Frontal cortex (tissue), 4 donors: ENCODE data around the gene EIPR1. TPM values are rescaled to one million over a fixed set of nuclear protein-coding genes. Genes with fewer than 3 reads are reported as not detected.
"Not testable (repeated sequence)": the region's sequence is repeated elsewhere in the genome, so short reads cannot be mapped to it uniquely, and the experiment has no call there.

Source experiments
- DNase-seq, 2 donors: peaks; one replicate each; pipeline ENCODE4 v3.0.0; 2012; ENCODE audit warnings: low spot score in 2 of 2
- FAIRE-seq: peaks from 2 replicates; lab custom pipeline; 2012; peaks lifted over from hg19 to GRCh38; lab: Jason Lieb, UNC
- total RNA-seq: library from RNA; depleted of rRNA; stranded (reverse); fragments of >200 nt; gene quantifications from one replicate; pipeline ENCODE4 v1.2.3, GENCODE V29; 2014
- donor health status: control.
- donor health status: control.
- donor health status: control.

EIPR1 gene
- total RNA-seq, 1 donor from 2014 or later, result 40.8 TPM

DNA sequence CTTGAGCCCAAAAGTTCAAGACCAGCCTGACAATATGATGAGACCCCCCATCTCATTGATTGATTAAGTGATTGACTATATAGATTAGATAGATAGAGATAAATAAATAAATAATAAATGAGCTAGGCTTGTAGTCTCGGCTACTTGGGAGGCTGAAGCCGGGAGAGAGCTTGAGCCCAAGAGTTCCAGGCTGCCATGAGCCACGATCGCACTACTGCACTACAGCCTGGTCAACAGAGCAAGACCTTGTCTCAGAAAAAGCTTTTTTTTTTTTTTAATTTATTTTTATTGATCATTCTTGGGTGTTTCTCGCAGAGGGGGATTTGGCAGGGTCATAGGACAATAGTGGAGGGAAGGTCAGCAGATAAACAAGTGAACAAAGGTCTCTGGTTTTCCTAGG lies 12.4 kb downstream of the EIPR1 start:
- no peak for DNase-seq
- FAIRE-seq, result no peak

DNA sequence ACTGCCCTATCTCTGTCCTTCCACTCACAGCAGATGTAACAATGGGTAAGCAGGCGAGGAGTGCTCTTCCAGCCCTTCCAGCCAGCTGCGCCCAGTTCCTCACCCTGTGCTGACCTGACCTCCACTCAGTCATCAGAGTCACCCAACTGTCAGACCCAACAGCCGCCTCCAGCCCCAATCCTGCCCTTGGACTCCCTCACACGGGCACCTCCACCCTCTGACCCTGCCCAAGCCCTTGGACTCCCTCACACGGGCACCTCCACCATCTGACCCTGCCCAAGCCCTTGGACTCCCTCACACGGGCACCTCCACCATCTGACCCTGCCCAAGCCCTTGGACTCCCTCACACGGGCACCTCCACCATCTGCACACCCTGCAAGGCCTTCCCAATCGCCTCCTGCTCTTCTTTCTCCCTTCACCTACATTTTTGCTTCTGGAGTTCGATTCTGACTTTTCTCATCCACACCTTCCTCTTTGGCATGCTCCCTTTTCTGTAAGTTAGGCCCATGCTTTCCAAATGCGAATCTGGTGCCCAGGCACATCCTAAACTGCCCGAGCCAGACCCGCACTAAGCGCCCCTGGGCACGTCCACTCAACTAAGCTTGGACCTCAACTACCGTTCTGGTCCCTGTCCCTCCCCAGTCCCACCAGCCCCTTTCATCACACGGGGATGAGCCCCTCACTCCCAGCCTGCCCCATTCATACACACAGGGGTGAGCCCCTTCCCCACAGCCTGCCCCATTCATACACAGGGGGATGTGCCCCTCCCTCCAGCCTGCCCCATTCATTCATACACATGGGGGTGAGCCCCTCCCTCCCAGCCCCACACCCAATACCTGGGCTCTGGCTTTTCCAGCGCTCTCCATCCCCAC lies 15.9 kb downstream of the EIPR1 start:
- DNase-seq (no peak), FAIRE-seq (no peak)

DNA sequence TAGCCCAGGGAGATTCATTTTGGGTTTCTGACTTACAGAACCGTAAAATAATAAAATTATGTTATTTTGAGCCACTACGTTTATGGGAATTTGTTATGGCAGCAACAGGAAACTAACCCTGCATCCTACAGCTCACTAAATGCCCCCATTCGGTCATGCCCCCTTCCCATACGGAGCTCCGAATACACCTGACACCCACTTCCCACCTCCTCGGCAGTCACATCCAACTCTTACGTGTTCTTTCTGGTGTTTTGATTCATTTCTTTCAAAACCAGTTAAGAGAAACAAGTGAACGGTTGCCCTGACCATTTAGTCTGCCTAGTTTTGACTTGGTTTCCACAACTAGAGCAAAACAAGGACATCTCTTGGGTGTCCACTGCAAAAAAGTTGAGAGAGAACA lies 19.7 kb downstream of the EIPR1 start:
- FAIRE-seq, result no peak

DNA sequence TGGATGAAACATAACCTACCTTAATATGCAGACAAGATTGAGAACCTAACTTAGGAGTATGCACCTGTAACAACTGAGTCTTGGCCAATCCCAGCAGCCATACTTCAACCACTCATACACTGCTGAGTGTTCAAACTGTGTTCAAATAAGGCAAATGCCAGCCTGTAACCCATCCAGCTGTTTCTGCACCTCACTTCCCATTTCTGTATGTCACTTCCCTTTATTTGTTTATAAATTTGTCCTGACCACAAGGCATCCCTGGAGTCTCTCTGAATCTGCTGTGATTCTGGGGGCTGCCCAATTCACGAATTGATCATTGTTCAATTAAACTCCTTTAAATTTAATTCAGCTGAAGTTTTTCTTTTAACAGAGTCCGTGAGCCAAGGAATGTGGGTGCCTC lies 20.2 kb downstream of the EIPR1 start:
- FAIRE-seq, result not testable (repeated sequence)

More for the DNA sequence above, 19.7 kb downstream of the EIPR1 start:
- no peak for DNase-seq

DNA sequence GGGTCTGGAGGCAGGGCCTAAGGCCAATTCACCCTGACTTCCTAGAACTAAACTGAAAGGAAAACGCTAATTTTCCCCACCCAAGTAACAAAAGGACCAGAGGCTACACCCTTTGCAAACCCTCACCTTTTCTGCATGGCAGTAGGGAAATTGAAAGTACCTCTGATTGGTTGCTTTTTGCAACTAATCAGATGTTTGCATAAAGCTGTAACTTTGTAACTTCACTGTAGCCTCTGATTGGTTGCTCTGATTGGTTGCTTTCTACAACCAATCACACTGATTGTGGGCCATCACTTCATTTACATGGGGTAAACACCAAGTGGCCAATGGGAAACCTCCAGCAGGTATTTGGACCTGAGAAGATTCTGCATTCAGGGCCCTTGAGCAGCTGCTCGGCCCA lies 20.8 kb downstream of the EIPR1 start:
- FAIRE-seq (no peak), DNase-seq (no peak)

More for the DNA sequence above, 20.2 kb downstream of the EIPR1 start:
- not testable (repeated sequence) for DNase-seq

DNA sequence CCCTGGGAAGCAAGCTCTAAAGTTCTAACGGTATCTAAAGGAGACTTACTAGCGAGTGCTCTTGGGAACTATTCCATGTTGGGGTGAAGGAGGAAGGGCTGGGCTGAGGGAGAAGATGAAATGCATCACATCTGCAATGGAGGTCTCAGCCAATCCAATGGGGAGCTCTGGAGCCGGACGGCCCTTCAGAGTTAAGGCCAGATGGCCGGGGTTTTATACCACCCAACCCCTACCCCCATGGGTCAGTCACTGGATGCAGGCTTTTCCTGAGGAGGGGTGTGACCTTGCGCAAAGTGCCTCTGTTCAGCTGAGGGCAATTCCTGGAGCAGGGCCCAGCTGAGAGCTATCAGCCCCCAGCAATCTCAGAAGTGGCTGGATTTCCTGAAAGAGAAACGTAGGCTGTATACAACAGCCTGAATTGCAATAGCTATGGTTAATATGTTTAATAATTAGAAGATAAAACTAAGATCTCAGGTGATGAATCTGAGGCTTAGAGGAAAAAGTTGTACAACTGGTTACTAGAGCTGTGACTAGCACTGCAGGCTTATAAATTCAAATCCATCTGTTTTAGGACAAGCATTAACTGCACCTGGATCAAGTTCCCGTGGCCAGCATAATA lies 21.6 kb downstream of the EIPR1 start:
- FAIRE-seq, result no peak

DNA sequence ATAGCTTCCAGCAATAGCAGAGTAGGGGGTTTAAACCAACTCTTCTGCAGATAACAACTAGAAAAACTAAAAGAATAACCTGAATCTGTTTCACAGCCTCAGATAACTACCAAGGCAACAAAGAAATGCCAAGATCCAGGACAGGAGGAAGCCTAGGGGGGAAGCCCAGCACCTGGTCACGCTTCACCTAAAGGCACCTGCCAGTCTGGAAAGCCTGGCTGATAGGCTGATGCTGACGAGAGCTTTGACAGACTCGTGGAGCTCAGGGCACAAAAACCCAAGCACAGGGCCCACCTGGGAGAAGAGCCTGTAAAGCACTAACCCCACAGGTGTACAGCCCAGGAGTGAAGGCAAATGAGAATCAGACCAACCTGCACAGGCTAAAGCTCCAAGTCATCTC lies 22.6 kb downstream of the EIPR1 start:
- DNase-seq, result no peak
- no peak for FAIRE-seq

More for the DNA sequence above, 21.6 kb downstream of the EIPR1 start:
- DNase-seq, result no peak

DNA sequence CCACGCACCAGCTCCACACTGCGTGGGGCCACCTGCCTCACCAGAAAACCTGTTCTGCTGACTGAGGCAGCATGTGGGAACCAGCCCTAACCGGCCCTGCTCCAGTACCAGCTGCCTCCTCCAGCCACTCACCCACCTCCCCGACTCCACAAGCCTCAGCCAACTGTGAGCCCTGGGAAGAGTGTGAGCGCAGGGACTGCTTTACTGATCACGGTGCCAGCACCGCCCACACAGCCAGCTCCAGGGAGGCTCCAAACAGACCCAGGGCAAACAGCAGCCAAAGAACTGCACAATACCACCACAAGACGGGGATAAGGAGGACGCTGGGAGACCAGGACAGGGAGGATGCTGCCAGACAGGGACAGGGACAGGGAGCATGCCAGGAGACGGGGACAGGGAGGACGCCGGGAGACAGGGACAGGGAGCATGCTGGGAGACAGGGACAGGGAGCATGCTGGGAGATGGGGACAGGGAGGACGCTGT lies 28.4 kb downstream of the EIPR1 start:
- DNase-seq (peak in 1 of 2 donors; percentile 56), FAIRE-seq (no peak)

DNA sequence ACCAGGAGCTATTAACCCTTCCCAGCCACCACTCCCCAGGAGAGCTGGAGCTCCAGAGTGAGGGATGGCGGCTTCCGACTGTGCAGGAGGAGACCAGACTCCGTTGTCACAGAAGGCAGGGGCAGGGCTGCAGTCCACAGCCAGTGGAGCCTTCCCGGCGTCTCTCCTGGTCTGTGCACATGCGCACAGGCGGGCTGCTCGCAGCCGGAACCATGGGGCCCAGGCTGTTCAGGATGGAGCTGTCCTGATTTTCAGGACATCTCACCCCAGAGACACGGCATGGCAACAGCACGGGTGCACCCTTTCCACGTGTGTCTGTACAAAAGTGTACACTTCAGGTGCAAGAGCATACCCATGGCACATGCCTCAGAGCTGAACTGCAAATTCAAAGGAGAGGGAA lies 28.9 kb downstream of the EIPR1 start:
- DNase-seq (no peak), FAIRE-seq (no peak)

DNA sequence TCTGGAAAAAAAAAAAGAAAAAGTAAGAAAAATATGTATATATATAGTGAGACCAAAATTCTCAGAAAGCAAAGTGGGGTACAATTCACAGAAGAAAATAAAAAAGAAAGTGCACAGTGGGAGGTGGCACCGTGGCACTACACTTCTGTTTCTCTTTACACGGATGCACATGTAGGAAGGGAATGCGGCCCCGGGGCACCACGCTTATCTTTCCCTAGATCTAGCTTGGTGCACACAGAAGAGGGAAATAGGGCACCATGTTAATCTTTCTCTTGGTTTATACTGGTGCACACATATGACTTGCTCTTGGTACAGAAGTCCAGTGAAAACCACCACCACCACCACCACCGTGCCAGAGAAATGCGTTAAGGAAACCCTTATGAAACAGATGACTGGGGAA lies 32.0 kb downstream of the EIPR1 start:
- DNase-seq (no peak), FAIRE-seq (no peak)

DNA sequence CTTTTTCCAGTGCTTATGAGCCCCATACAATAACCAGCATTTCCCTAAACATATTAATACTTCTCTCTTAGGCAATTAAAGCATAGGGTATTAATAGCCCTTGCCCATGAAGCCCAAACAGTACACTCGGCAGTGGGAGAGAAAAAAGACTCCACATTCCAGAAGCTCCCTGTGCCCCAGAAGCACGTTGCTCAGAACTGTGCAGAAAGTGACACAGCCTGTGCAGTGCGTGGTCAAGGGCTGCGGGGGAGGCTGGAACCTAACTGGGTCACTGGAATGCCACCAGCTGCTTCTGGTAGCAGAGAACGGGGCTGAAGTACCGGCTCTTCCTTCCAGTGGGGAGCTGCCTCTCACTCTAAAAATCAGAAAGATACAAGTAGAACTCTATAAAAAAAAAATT lies 32.7 kb downstream of the EIPR1 start:
- FAIRE-seq, result no peak

DNA sequence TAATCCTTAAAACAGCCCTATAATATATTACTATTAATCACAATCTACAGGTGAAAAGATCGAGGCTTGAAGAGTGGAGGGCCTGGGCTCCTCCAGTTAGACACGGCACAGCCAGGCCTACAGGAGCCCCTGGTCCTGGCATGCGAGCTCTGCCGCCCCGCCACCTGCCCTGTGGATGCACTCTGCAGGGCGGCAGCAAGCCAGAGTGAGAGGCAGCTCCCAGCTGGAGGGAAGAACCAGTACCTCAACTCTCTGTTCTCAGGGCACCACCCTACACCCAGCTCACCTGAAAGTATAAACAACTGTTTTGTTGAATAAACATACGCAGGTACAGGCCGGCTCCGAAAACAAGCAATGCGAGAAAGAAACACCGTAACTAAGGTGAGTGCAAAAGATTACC lies 34.6 kb downstream of the EIPR1 start:
- no peak for DNase-seq
- no peak for FAIRE-seq

More for the DNA sequence above, 32.7 kb downstream of the EIPR1 start:
- DNase-seq, result no peak

DNA sequence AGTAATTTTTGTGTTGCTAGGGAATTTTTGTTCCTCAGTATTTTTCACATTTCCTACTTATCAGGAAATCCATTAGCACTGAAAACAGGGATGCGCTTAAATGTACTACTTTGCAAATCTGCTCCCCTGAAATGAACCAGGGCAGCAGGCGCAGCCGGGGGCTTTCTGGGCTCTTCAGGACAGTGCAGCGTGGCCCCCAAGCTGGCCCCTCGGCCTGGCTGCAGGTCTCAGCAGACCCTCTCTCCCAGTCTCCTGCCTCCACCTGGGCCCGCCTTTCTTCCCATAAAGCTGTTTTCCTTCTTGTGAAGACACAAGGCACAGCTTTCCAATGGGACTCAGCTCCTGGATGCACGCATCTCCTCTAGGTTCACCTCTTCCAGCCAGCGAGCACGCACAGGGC lies 35.3 kb downstream of the EIPR1 start:
- FAIRE-seq, result no peak
- no peak for DNase-seq

DNA sequence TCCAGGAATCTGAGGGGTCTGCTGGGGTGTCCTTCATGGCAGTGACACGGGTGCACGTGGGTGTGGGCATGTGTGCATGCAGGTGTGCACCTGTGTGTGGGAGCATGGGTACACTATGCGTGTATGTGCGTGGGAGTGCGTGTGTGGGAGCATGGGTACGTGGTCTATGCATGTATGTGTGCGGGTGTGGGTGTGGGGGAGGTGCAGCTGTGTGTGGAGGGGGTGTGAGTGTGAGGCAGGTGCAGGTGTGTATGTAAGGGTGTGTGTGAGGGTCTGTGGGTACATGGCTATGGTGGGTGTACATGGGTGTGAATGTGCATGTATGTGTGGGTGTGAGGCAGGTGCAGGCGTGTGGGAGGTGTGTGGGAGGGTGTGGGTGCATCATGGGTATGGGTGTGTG lies 36.3 kb downstream of the EIPR1 start:
- FAIRE-seq (no peak), DNase-seq (no peak)

DNA sequence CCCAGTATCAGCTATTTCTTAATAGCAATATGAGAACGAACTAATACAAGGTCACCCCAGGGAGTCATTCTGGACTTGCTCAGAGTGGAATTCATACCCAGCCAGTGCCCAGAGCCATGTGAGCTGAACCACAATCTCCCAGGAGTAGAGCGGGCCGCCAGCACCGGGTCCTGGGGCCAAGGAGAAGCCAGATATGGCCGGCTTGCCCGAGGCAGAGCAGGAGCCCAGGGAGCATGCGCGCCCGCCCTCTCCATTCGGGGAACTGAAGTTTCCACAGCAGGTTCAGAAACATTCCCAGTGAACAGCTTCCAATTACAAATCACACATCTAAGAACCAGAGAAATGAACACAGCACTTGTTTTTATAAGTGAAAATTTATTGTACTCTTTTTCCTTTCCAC lies 37.5 kb downstream of the EIPR1 start:
- FAIRE-seq, result no peak
- no peak for DNase-seq

DNA sequence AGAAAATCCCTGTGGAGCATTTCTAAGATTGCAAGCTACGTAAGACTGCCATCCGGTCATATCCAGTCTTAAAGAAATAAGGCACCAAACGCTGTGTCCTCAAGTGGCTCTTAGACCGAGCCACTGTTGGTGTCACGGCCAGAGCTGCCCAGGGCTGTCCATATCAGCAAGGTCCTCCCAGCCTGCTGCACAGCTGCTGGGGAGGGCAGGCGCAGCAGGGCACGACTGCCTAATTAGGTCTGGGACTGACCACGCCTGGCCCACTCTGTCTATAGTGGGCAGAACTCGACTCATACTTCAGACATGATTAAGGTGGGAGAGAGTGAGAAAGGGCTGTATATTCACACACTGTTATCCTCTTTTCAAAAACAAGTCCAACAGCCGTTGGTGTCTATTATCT lies 39.3 kb downstream of the EIPR1 start:
- FAIRE-seq (no peak), DNase-seq (no peak)

DNA sequence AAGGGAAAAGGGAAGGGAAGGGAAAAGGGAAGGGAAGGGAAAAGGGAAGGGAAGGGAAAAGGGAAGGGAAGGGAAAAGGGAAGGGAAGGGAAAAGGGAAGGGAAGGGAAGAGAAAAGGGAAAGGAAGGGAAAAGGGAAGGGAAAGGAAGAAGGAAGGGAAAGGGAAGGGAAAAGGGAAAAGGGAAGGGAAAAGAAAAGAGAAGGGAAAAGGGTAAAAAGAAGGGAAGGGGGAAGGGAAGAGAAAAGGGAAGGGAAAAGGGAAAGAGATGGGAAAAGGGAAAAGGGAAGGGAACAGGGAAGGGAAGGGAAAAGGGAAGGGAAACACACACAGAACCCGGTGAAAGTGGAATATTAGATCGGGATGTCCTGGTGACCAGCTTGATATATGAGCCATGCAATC lies 40.8 kb downstream of the EIPR1 start:
- FAIRE-seq (no peak), DNase-seq (no peak)

DNA sequence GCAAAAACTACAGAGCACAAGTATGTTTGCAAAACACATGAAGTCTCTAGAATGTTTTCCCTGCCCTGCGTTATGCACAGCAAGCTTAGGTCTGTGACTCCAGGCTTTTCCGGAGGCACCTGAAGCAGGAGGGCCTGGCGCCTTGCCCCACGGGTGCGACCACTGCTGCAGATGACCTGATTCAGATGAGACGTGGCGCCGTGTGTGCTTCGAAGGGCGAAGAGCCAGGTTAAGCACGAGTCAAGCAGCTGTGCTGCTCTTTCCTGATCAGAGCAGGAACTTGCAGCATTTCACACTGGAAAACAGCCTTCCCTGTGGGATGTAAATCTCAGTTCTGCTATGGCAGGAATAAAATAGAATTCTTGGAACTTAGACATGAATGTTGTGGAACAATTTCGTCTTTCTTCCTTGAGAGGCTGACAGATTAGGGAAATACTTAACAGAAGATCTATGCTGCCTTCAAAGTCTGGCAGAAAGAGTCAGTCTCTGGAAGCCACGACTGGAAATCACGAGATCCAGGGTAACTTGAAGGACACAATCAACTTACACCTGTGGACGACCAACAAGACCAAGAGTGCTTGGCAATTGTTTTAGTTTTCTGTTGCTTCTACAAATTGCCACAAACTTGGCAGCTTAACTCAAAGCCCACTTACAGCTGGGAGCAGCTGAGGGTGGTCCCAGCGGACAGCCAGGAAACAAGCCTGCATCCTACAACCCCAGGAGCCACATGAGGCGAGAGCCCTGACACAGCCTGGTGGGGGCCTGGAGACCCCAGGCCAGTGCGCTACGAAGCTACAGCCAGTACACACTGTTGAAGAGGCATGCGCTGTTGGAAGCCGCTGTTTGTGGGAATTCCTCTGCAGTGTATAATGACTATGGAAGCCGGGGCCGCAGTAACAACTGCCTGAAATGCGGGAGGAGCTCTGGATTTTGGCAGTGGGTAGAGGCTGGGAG lies 42.9 kb downstream of the EIPR1 start:
- no peak for DNase-seq
- no peak for FAIRE-seq

DNA sequence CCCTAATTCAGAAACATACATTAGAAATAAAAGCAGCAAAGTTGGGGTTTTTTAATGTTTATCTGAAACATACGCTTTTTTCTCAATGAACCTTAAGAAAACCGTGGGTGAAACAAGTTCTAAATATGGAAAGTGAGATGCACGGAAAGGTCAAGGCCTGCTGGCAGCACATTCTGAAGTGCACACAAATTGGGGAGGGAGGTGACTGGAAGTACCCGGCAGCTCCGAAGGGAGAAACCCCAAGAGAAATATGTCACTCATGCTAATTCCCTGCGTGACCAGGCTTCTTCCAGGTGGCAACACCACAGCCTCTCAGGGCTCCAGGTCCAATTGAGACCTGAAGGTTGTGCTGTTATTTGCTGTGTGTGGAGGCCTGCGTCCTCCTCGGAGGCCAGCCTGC lies 45.5 kb downstream of the EIPR1 start:
- no peak for FAIRE-seq
- DNase-seq, result no peak

DNA sequence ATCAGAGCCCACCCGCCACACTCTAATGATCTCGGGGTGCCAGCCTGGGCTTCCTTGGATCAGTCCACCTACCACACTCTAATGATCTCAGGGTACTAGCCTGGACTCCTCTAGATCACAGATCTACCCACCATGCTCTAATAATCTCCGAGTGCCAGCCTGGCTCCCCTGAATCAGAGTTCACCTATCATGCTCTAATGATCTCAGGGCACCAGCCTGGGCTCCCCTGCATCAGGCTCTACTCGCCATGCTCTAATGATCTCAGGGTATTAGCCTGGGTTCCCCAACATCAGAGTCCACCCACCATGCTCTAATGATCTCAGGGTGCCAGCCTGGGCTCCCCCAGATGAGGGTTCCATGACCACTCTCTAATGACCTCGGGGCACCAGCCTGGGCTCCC lies 48.1 kb downstream of the EIPR1 start:
- FAIRE-seq, result no peak
- DNase-seq, result no peak
